ENCODE results near the gene C11orf21. TPM values are rescaled to one million over a fixed set of nuclear protein-coding genes. Genes with fewer than 3 reads are reported as not detected.

Gene C11orf21
- total RNA-seq, 1 donor from 2014 or later = not detected

GRCh38 chr11:2297623-2298030 lies 4.1 kb downstream of the C11orf21 start:
- no peak overlapping the region for H3K27ac ChIP-seq (ENCODE audit: low read depth, low read length)
- Mint-ChIP-seq H3K9me3 (ENCODE audit: unreplicated experiment) (peaks cover 6% of the 10 kb centered on the region), H3K27ac (ENCODE audit: unreplicated experiment) (no peak overlapping the region), H3K4me3 (ENCODE audit: unreplicated experiment) (no peak overlapping the region), H3K36me3 (ENCODE audit: low read depth, unreplicated experiment) (peaks cover 3% of the 10 kb centered on the region), H3K4me1 (ENCODE audit: low read depth, unreplicated experiment) (peaks cover 3% of the 10 kb centered on the region), H3K27me3 (ENCODE audit: low read depth, unreplicated experiment) (peaks cover 47% of the 10 kb centered on the region)
- no peak for FAIRE-seq
- TF ChIP-seq CTCF (IDR thresholded peaks at IDR 0.05; ENCODE audit: insufficient read depth, low read depth, low read length) (no peak), EZH2 (IDR thresholded peaks at IDR 0.05; ENCODE audit: insufficient read depth, low read length) (no peak)
- H3K27me3 ChIP-seq (ENCODE audit: insufficient read depth, low read length) = peaks cover 3% of the 10 kb centered on the region
- no peak overlapping the region for H3K4me3 ChIP-seq (ENCODE audit: insufficient read depth, low read depth, low read length)
- H3K36me3 ChIP-seq (ENCODE audit: insufficient read depth, low read length) = no peaks in the 10 kb centered on the region
- no peaks in the 10 kb centered on the region for H3K4me1 ChIP-seq (ENCODE audit: insufficient read depth, low read length)
- H2AFZ ChIP-seq (ENCODE audit: low read depth, low read length) = no peak overlapping the region
- no peak overlapping the region for H3K4me2 ChIP-seq (ENCODE audit: low read length)
- H3K9ac ChIP-seq (ENCODE audit: low read length) = no peak overlapping the region
- no peaks in the 10 kb centered on the region for H4K20me1 ChIP-seq (ENCODE audit: insufficient read depth, low read length)
- no peaks in the 10 kb centered on the region for H3K9me3 ChIP-seq (ENCODE audit: insufficient read depth, low read depth, low read length)
- no peak for DNase-seq (ENCODE audit: low read depth)
- H3K79me2 ChIP-seq (ENCODE audit: insufficient read depth, low read length) = no peaks in the 10 kb centered on the region

- Mint-ChIP-seq H3K27me3 (ENCODE audit: low read depth, unreplicated experiment) (peaks cover 50% of the 10 kb centered on the region), H3K36me3 (ENCODE audit: low read depth, unreplicated experiment) (peaks cover 3% of the 10 kb centered on the region), H3K4me3 (ENCODE audit: unreplicated experiment) (no peak overlapping the region), H3K4me1 (ENCODE audit: low read depth, unreplicated experiment) (peaks cover 3% of the 10 kb centered on the region), H3K27ac (ENCODE audit: unreplicated experiment) (no peak overlapping the region), H3K9me3 (ENCODE audit: unreplicated experiment) (peaks cover 6% of the 10 kb centered on the region)
- H2AFZ ChIP-seq (ENCODE audit: low read depth, low read length) = no peak overlapping the region
- H3K4me3 ChIP-seq (ENCODE audit: insufficient read depth, low read depth, low read length) = no peak overlapping the region
- DNase-seq (ENCODE audit: low read depth) (no peak), FAIRE-seq (no peak)
- H3K27me3 ChIP-seq (ENCODE audit: insufficient read depth, low read length) = peaks cover 3% of the 10 kb centered on the region
- H3K9me3 ChIP-seq (ENCODE audit: insufficient read depth, low read depth, low read length) = no peaks in the 10 kb centered on the region
- H3K9ac ChIP-seq (ENCODE audit: low read length) = no peak overlapping the region
- no peak overlapping the region for H3K27ac ChIP-seq (ENCODE audit: low read depth, low read length)
- no peaks in the 10 kb centered on the region for H3K36me3 ChIP-seq (ENCODE audit: insufficient read depth, low read length)
- no peaks in the 10 kb centered on the region for H4K20me1 ChIP-seq (ENCODE audit: insufficient read depth, low read length)
- TF ChIP-seq EZH2 (IDR thresholded peaks at IDR 0.05; ENCODE audit: insufficient read depth, low read length) (no peak), CTCF (IDR thresholded peaks at IDR 0.05; ENCODE audit: insufficient read depth, low read depth, low read length) (no peak)
- no peaks in the 10 kb centered on the region for H3K79me2 ChIP-seq (ENCODE audit: insufficient read depth, low read length)
- no peak overlapping the region for H3K4me2 ChIP-seq (ENCODE audit: low read length)
- H3K4me1 ChIP-seq (ENCODE audit: insufficient read depth, low read length) = no peaks in the 10 kb centered on the region
These were observed 4.7 kb downstream of the C11orf21 start for GRCh38 chr11:2296913-2297622.

Data from astrocyte (in vitro differentiated cells and primary cell).